ENCODE measurements around the gene TNFRSF14.

Gene TNFRSF14

GRCh38 chr1:2602311-2602835 is 46.2 kb downstream of the TNFRSF14 start:
- no peak for DNase-seq (ENCODE audit: low read depth)

- no peak for DNase-seq (ENCODE audit: low read depth)
These were observed 46.8 kb downstream of the TNFRSF14 start for GRCh38 chr1:2602866-2603520.

GRCh38 chr1:2603521-2604155 is 47.5 kb downstream of the TNFRSF14 start:
- DNase-seq (ENCODE audit: low read depth) = no peak

GRCh38 chr1:2604156-2604843 is 48.1 kb downstream of the TNFRSF14 start:
- DNase-seq (ENCODE audit: low read depth) = no peak

GRCh38 chr1:2604844-2605508 is 48.8 kb downstream of the TNFRSF14 start:
- no peak for DNase-seq (ENCODE audit: low read depth)

GRCh38 chr1:2605509-2606395 is 49.6 kb downstream of the TNFRSF14 start:
- DNase-seq (ENCODE audit: low read depth) = no peak

- no peak for DNase-seq (ENCODE audit: low read depth)
These were observed 50.3 kb downstream of the TNFRSF14 start for GRCh38 chr1:2606396-2606880.

GRCh38 chr1:2606881-2607621 is 50.9 kb downstream of the TNFRSF14 start:
- DNase-seq (ENCODE audit: low read depth) = no peak

GRCh38 chr1:2607641-2608091 is 51.5 kb downstream of the TNFRSF14 start:
- no peak for DNase-seq (ENCODE audit: low read depth)

GRCh38 chr1:2609319-2610035 is 53.3 kb downstream of the TNFRSF14 start:
- no peak for DNase-seq (ENCODE audit: low read depth)

GRCh38 chr1:2610036-2610959 is 54.1 kb downstream of the TNFRSF14 start:
- DNase-seq (ENCODE audit: low read depth) = no peak

GRCh38 chr1:2611031-2611501 is 54.9 kb downstream of the TNFRSF14 start:
- DNase-seq (ENCODE audit: low read depth) = no peak

GRCh38 chr1:2611621-2612437 is 55.7 kb downstream of the TNFRSF14 start:
- no peak for DNase-seq (ENCODE audit: low read depth)

GRCh38 chr1:2612591-2613365 is 56.6 kb downstream of the TNFRSF14 start:
- DNase-seq (ENCODE audit: low read depth) = no peak

Data from activated T-helper 9 cell treated with anti-CD3 and anti-CD28 coated beads, Interleukin-2, amount 50 U/mL, for 16 hours (primary cell).